Osteocyte (in vitro differentiated cells): ENCODE data around the gene RPAP2. TPM values are rescaled to one million over a fixed set of nuclear protein-coding genes. Genes with fewer than 3 reads are reported as not detected.

Source experiments
- DNase-seq: peaks from one replicate; pipeline ENCODE4 v3.0.0; 2021; ENCODE audit warnings: mixed read lengths; ENCODE audit not compliant: unreplicated experiment; ENCODE audit errors: extremely low spot score
- H3K27ac Mint-ChIP-seq: one replicate; pipeline ENCODE4 v1.8.0; 2021; ENCODE audit warnings: mild to moderate bottlenecking, mixed read lengths; ENCODE audit not compliant: unreplicated experiment
- H3K27me3 Mint-ChIP-seq: one replicate; pipeline ENCODE4 v1.8.0; 2021; ENCODE audit warnings: mixed read lengths; ENCODE audit not compliant: unreplicated experiment
- H3K36me3 Mint-ChIP-seq: one replicate; pipeline ENCODE4 v1.8.0; 2021; ENCODE audit warnings: mixed read lengths; ENCODE audit not compliant: unreplicated experiment
- H3K4me1 Mint-ChIP-seq: one replicate; pipeline ENCODE4 v1.8.0; 2021; ENCODE audit warnings: mixed read lengths; ENCODE audit not compliant: unreplicated experiment
- H3K4me3 Mint-ChIP-seq: one replicate; pipeline ENCODE4 v1.8.0; 2021; ENCODE audit warnings: mild to moderate bottlenecking, moderate library complexity, mixed read lengths; ENCODE audit not compliant: unreplicated experiment
- H3K9me3 Mint-ChIP-seq: one replicate; pipeline ENCODE4 v1.8.0; 2021; ENCODE audit warnings: mixed read lengths; ENCODE audit not compliant: unreplicated experiment
- total RNA-seq: library from RNA; stranded (reverse); gene quantifications from 2 replicates; pipeline ENCODE4 v1.2.1, GENCODE V29; 2021
- TF ChIP-seq, protein P1 (sequence below): fragments of 200-600 bp; sonication (generic); IDR thresholded peaks from 2 replicates; pipeline ENCODE4 v1.5.0; 2021; ENCODE audit warnings: antibody characterized with exemption, mild to moderate bottlenecking, moderate library complexity

RPAP2 gene
- total RNA-seq, 1 donor from 2014 or later = 32.6 TPM

DNA sequence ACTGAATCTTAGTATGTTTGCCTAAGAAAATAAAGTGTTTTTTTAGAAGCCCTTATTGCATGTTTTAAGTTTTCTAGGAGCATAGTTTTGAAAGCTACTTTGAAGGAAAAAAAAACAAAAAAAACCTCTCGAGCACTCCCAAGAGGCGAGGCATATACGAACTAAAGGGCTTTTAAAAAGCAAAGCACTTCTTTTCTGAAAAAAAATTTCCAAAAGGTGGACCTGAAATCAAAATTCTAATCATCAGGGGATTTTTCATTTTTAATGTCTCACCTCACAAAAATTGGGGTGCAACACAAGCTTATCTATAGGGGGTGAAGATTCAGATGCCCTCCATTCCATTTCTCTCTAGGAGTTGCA is 666 bp upstream of the RPAP2 start:
- no peak for DNase-seq
- Mint-ChIP-seq H3K36me3 (peaks cover 20% of the 10 kb centered on the region), H3K27me3 (no peaks in the 10 kb centered on the region), H3K4me3 (peak overlapping the region; percentile 98), H3K4me1 (peaks cover 20% of the 10 kb centered on the region), H3K9me3 (no peaks in the 10 kb centered on the region), H3K27ac (peak overlapping the region; percentile 98)
- TF ChIP-seq, protein P1, sequence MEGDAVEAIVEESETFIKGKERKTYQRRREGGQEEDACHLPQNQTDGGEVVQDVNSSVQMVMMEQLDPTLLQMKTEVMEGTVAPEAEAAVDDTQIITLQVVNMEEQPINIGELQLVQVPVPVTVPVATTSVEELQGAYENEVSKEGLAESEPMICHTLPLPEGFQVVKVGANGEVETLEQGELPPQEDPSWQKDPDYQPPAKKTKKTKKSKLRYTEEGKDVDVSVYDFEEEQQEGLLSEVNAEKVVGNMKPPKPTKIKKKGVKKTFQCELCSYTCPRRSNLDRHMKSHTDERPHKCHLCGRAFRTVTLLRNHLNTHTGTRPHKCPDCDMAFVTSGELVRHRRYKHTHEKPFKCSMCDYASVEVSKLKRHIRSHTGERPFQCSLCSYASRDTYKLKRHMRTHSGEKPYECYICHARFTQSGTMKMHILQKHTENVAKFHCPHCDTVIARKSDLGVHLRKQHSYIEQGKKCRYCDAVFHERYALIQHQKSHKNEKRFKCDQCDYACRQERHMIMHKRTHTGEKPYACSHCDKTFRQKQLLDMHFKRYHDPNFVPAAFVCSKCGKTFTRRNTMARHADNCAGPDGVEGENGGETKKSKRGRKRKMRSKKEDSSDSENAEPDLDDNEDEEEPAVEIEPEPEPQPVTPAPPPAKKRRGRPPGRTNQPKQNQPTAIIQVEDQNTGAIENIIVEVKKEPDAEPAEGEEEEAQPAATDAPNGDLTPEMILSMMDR = peak; percentile 52

- Mint-ChIP-seq H3K27ac (peak overlapping the region; percentile 98), H3K4me1 (peaks cover 20% of the 10 kb centered on the region), H3K4me3 (peak overlapping the region; percentile 98), H3K36me3 (peaks cover 18% of the 10 kb centered on the region), H3K27me3 (no peaks in the 10 kb centered on the region), H3K9me3 (no peaks in the 10 kb centered on the region)
- TF ChIP-seq, protein P1 = no peak
- DNase-seq = no peak
These were observed 755 bp downstream of the RPAP2 start for GRCh38 chr1:92299477-92300150.

DNA sequence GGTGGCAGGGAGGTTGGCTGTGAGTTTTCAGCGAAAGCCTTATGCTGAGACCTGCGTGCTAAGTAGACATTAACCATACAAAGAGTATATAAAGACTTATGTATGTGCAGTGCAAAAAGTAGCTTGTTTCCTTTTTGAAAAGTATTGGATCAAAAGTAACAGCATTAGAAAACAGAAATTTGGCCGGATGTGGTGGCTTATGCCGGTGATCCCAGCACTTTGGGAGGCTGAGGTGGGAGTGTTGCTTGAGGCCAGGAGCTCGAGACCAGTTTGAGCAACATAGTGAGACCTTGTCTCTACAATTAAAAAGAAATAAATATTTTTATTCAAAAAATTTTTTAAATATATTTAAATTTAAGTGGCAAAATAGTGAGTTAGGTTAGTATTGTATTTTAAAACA is 2.2 kb downstream of the RPAP2 start:
- Mint-ChIP-seq H3K27ac (no peak overlapping the region), H3K4me1 (peaks cover 20% of the 10 kb centered on the region), H3K27me3 (no peaks in the 10 kb centered on the region), H3K4me3 (no peak overlapping the region), H3K36me3 (peaks cover 20% of the 10 kb centered on the region), H3K9me3 (no peaks in the 10 kb centered on the region)
- no peak for DNase-seq
- TF ChIP-seq, protein P1 = no peak

DNA sequence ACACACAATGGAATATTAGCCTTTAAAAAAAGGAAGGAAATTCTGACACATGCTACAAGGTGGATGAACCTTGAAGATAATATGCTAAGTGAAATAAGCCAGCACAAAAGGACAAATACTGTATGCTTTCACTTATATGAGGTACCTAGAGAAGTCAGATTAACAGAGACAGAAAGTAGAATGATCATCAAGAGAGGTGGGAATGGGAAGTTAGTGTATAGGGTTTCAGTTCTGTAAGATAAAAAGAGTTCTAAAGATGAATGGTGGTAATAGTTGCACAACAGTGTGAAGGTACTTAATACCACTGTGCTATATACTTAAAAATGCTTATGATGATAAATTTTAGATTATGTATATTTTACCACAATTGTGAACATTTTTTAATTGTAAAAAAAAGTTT is 7.2 kb downstream of the RPAP2 start:
- Mint-ChIP-seq H3K4me3 (no peak overlapping the region), H3K4me1 (no peaks in the 10 kb centered on the region), H3K9me3 (no peaks in the 10 kb centered on the region), H3K27me3 (no peaks in the 10 kb centered on the region), H3K27ac (no peak overlapping the region), H3K36me3 (peaks cover 22% of the 10 kb centered on the region)
- TF ChIP-seq, protein P1 = no peak
- no peak for DNase-seq

DNA sequence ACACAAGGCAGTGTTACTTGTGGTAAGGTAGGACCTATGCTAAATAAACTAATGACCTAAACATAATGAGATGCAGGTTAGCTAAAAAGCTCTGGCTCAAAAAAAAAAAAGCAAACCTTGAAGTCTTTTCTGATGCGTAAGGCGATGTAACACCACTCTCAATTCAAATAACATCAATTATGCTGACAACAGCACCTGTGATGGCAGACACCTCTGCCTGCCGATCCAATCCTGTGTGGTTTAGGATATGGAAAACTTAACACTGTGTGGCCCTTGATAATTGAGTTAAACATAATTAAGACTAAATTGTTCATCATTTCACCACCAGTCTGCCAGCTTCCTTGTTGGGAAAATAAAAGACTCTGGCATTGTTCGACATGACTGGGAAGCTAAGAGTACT is 9.1 kb downstream of the RPAP2 start:
- H3K4me3 Mint-ChIP-seq = no peak overlapping the region
- H3K27ac Mint-ChIP-seq = no peak overlapping the region
- TF ChIP-seq, protein P1 = no peak
- no peaks in the 10 kb centered on the region for H3K4me1 Mint-ChIP-seq
- H3K27me3 Mint-ChIP-seq = no peaks in the 10 kb centered on the region
- H3K36me3 Mint-ChIP-seq = peaks cover 26% of the 10 kb centered on the region
- no peaks in the 10 kb centered on the region for H3K9me3 Mint-ChIP-seq
- DNase-seq = no peak
